ENCODE results near the gene NUCB1.

DNA sequence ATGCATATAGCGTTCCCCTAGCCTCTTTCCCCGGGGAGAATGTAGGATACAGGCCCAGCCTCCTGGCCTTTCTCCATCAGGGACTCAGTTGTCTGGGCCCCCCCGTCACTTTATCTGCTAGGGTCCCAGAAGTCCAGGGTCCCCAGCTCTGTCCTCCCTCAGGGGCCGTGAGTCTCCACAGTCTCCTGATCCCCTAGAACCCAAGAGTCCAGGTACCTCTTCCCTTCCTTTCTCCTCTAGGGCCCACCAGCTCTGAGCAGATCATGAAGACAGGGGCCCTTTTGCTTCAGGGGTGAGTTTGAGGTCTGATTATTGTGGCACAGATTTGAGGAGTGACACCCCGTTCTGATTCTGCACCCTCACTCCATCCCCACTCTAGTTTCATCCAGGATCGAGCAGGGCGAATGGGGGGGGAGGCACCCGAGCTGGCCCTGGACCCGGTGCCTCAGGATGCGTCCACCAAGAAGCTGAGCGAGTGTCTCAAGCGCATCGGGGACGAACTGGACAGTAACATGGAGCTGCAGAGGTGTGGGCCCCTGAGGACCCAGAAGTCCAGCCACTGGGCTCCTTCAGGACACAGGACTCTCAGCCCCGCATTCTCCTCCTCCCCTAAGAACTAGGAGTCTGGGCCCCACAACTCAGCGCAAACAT is 55.3 kb downstream of the NUCB1 start:
- TF ChIP-seq, protein P1, sequence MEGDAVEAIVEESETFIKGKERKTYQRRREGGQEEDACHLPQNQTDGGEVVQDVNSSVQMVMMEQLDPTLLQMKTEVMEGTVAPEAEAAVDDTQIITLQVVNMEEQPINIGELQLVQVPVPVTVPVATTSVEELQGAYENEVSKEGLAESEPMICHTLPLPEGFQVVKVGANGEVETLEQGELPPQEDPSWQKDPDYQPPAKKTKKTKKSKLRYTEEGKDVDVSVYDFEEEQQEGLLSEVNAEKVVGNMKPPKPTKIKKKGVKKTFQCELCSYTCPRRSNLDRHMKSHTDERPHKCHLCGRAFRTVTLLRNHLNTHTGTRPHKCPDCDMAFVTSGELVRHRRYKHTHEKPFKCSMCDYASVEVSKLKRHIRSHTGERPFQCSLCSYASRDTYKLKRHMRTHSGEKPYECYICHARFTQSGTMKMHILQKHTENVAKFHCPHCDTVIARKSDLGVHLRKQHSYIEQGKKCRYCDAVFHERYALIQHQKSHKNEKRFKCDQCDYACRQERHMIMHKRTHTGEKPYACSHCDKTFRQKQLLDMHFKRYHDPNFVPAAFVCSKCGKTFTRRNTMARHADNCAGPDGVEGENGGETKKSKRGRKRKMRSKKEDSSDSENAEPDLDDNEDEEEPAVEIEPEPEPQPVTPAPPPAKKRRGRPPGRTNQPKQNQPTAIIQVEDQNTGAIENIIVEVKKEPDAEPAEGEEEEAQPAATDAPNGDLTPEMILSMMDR (IDR thresholded peaks at IDR 0.05), result no peak
- no peak for TF ChIP-seq POLR2A (IDR thresholded peaks at IDR 0.05)

Measured in body of pancreas (tissue), 4 donors.